ENCODE data around the gene ZNF646. TPM values are rescaled to one million over a fixed set of nuclear protein-coding genes. Genes with fewer than 3 reads are reported as not detected.
A peak's percentile ranks its signal among the peaks of the same experiment; 100 is the strongest.

Gene ZNF646
- total RNA-seq, 1 donor from 2014 or later: 17.2 TPM

GRCh38 chr16:31083981-31084380 is 9.8 kb downstream of the ZNF646 start:
- Histone ChIP-seq H3K36me3 (ENCODE audit: insufficient read depth, low read length) (no peaks in the 10 kb centered on the region), H3K79me2 (ENCODE audit: insufficient read depth, low read length) (peaks cover 39% of the 10 kb centered on the region)
- no peak for FAIRE-seq

DNA sequence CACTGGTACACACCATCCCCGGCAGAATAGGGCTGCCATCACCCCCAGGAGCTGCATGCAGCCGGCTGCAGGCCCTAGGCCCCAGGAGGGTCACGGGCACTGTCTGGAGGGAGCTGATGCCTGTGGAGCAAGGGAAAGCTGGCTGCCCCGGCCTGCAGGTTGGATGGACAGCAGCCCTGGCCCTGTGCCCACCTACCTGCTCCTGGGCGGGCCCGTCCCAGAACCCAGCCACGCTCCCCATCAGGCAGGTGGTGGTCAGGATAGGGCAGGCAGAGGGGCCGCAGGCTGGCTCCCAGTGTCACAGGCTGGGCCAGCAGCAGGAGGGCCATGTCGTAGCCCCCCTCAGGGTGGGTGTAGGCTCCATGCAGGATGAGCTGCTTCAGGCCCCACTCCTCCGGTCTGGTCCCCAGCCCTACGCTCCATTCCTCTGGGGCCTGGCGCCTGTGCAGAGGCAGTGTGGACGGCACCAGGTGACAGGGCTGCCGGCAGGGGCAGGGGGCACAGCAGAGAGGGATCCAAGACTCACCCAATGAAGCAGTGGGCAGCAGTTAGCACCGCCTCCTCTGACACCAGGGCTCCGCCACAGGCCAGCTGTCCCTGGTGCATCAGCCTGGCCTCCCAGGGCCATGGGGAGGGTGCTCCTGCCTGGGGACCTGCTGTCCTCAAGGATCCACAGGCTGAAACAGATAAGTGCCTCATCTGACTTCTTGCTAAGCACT is 10.5 kb downstream of the ZNF646 start:
- peaks cover under 1% of the 10 kb centered on the region for H3K36me3 ChIP-seq (ENCODE audit: insufficient read depth, low read length)
- no peaks in the 10 kb centered on the region for H3K27me3 ChIP-seq (ENCODE audit: insufficient read depth, low read length)
- Mint-ChIP-seq H3K27me3 (ENCODE audit: low read depth, unreplicated experiment) (no peaks in the 10 kb centered on the region), H3K27ac (ENCODE audit: unreplicated experiment) (no peak overlapping the region), H3K4me3 (ENCODE audit: unreplicated experiment) (no peak overlapping the region), H3K36me3 (ENCODE audit: low read depth, unreplicated experiment) (peaks cover 13% of the 10 kb centered on the region), H3K4me1 (ENCODE audit: low read depth, unreplicated experiment) (no peaks in the 10 kb centered on the region), H3K9me3 (ENCODE audit: unreplicated experiment) (no peaks in the 10 kb centered on the region)
- TF ChIP-seq EZH2 (IDR thresholded peaks at IDR 0.05; ENCODE audit: insufficient read depth, low read length): no peak
- no peak for TF ChIP-seq CTCF (IDR thresholded peaks at IDR 0.05; ENCODE audit: insufficient read depth, low read depth, low read length)
- DNase-seq (ENCODE audit: low read depth): no peak
- no peak for FAIRE-seq
- no peak overlapping the region for H3K4me2 ChIP-seq (ENCODE audit: low read length)
- H2AFZ ChIP-seq (ENCODE audit: low read depth, low read length): no peak overlapping the region
- H3K9me3 ChIP-seq (ENCODE audit: insufficient read depth, low read depth, low read length): no peaks in the 10 kb centered on the region
- no peak overlapping the region for H3K4me3 ChIP-seq (ENCODE audit: insufficient read depth, low read depth, low read length)
- H3K27ac ChIP-seq (ENCODE audit: low read depth, low read length): no peak overlapping the region
- H4K20me1 ChIP-seq (ENCODE audit: insufficient read depth, low read length): peaks cover 50% of the 10 kb centered on the region
- H3K9ac ChIP-seq (ENCODE audit: low read length): peak overlapping the region; percentile 23
- peaks cover 36% of the 10 kb centered on the region for H3K79me2 ChIP-seq (ENCODE audit: insufficient read depth, low read length)
- H3K4me1 ChIP-seq (ENCODE audit: insufficient read depth, low read length): peaks cover 8% of the 10 kb centered on the region

More at GRCh38 chr16:31083981-31084380, 9.8 kb downstream of the ZNF646 start:
- no peaks in the 10 kb centered on the region for H3K27me3 Mint-ChIP-seq (ENCODE audit: low read depth, unreplicated experiment)
- H4K20me1 ChIP-seq (ENCODE audit: insufficient read depth, low read length): peaks cover 57% of the 10 kb centered on the region
- no peak overlapping the region for H3K27ac ChIP-seq (ENCODE audit: low read depth, low read length)
- no peak overlapping the region for H3K4me3 ChIP-seq (ENCODE audit: insufficient read depth, low read depth, low read length)
- no peaks in the 10 kb centered on the region for H3K9me3 Mint-ChIP-seq (ENCODE audit: unreplicated experiment)
- H2AFZ ChIP-seq (ENCODE audit: low read depth, low read length): no peak overlapping the region
- peaks cover 8% of the 10 kb centered on the region for H3K4me1 ChIP-seq (ENCODE audit: insufficient read depth, low read length)
- no peak overlapping the region for H3K4me3 Mint-ChIP-seq (ENCODE audit: unreplicated experiment)
- H3K27me3 ChIP-seq (ENCODE audit: insufficient read depth, low read length): no peaks in the 10 kb centered on the region
- peaks cover 16% of the 10 kb centered on the region for H3K36me3 Mint-ChIP-seq (ENCODE audit: low read depth, unreplicated experiment)
- TF ChIP-seq CTCF (IDR thresholded peaks at IDR 0.05; ENCODE audit: insufficient read depth, low read depth, low read length) (no peak), EZH2 (IDR thresholded peaks at IDR 0.05; ENCODE audit: insufficient read depth, low read length) (no peak)
- no peaks in the 10 kb centered on the region for H3K4me1 Mint-ChIP-seq (ENCODE audit: low read depth, unreplicated experiment)
- no peak for DNase-seq (ENCODE audit: low read depth)
- no peaks in the 10 kb centered on the region for H3K9me3 ChIP-seq (ENCODE audit: insufficient read depth, low read depth, low read length)
- H3K9ac ChIP-seq (ENCODE audit: low read length): no peak overlapping the region
- no peak overlapping the region for H3K4me2 ChIP-seq (ENCODE audit: low read length)
- no peak overlapping the region for H3K27ac Mint-ChIP-seq (ENCODE audit: unreplicated experiment)

DNA sequence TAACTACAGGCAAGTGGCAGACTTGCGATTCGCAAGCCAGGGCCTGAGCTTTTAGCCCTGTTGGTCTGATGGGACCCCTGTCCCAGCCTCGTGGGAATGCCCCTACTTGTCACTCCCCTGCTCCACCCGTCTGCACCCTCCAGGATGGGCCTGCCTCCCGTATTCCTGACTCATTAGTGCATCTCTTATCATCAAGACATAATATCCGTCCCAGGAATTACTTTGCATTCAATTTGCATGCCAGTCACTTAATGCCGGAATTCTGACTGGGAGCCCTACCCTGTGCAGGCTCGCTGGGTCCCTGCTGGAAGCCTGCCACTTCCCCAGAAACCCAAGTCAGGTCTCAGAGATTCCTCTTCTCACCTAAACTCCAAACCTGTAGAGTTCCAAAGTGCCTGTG is 11.2 kb downstream of the ZNF646 start:
- TF ChIP-seq CTCF (IDR thresholded peaks at IDR 0.05; ENCODE audit: insufficient read depth, low read depth, low read length): no peak
- no peak for TF ChIP-seq EZH2 (IDR thresholded peaks at IDR 0.05; ENCODE audit: insufficient read depth, low read length)
- Histone ChIP-seq H2AFZ (ENCODE audit: low read depth, low read length) (no peak overlapping the region), H3K4me1 (ENCODE audit: insufficient read depth, low read length) (peaks cover 8% of the 10 kb centered on the region), H4K20me1 (ENCODE audit: insufficient read depth, low read length) (peaks cover 47% of the 10 kb centered on the region), H3K27ac (ENCODE audit: low read depth, low read length) (no peak overlapping the region), H3K9me3 (ENCODE audit: insufficient read depth, low read depth, low read length) (no peaks in the 10 kb centered on the region), H3K79me2 (ENCODE audit: insufficient read depth, low read length) (peaks cover 33% of the 10 kb centered on the region), H3K9ac (ENCODE audit: low read length) (peak overlapping the region; percentile 23), H3K36me3 (ENCODE audit: insufficient read depth, low read length) (peaks cover 3% of the 10 kb centered on the region), H3K27me3 (ENCODE audit: insufficient read depth, low read length) (no peaks in the 10 kb centered on the region), H3K4me2 (ENCODE audit: low read length) (no peak overlapping the region), H3K4me3 (ENCODE audit: insufficient read depth, low read depth, low read length) (no peak overlapping the region)
- Mint-ChIP-seq H3K36me3 (ENCODE audit: low read depth, unreplicated experiment) (peaks cover 13% of the 10 kb centered on the region), H3K4me1 (ENCODE audit: low read depth, unreplicated experiment) (peaks cover 2% of the 10 kb centered on the region), H3K4me3 (ENCODE audit: unreplicated experiment) (no peak overlapping the region), H3K27ac (ENCODE audit: unreplicated experiment) (peak overlapping the region; percentile 66), H3K27me3 (ENCODE audit: low read depth, unreplicated experiment) (no peaks in the 10 kb centered on the region), H3K9me3 (ENCODE audit: unreplicated experiment) (no peaks in the 10 kb centered on the region)
- no peak for DNase-seq (ENCODE audit: low read depth)
- no peak for FAIRE-seq
